Measurements from ENCODE around the gene GPC5. TPM values are rescaled to one million over a fixed set of nuclear protein-coding genes. Genes with fewer than 3 reads are reported as not detected.

Gene GPC5
- total RNA-seq, 1 experiment from 2014 or later, result 0.15 TPM

- Mint-ChIP-seq H3K27ac (no peak overlapping the region), H3K4me1 (no peaks in the 10 kb centered on the region), H3K4me3 (no peak overlapping the region), H3K27me3 (ENCODE audit: low read depth) (no peaks in the 10 kb centered on the region), H3K36me3 (ENCODE audit: insufficient read depth in 1 of 3, low read depth in 3 of 3) (no peaks in the 10 kb centered on the region), H3K9me3 (no peaks in the 10 kb centered on the region)
- no peaks in the 10 kb centered on the region for H3K9me3 ChIP-seq (ENCODE audit: control insufficient read depth, low read depth, low read length)
- H3K4me1 ChIP-seq (ENCODE audit: insufficient read depth, low read length), result no peaks in the 10 kb centered on the region
- H2AK5ac ChIP-seq (ENCODE audit: insufficient read length, low read length), result no peak overlapping the region
- H4K91ac ChIP-seq (ENCODE audit: insufficient read length, low read depth, low read length), result no peak overlapping the region
- no peak overlapping the region for H3K27ac ChIP-seq (ENCODE audit: insufficient read length, low read depth, low read length)
- no peak overlapping the region for H3K56ac ChIP-seq (ENCODE audit: insufficient read length, low read depth, low read length)
- H3K9ac ChIP-seq (ENCODE audit: extremely low read depth, insufficient read length, low read length), result no peak overlapping the region
- H2BK12ac ChIP-seq (ENCODE audit: insufficient read length, low read depth, low read length), result no peak overlapping the region
- TF ChIP-seq CTCF (conservative IDR thresholded peaks at IDR 0.05), result no peak
- H4K20me1 ChIP-seq (ENCODE audit: control insufficient read depth, insufficient read depth, insufficient read length), result no peaks in the 10 kb centered on the region
- no peaks in the 10 kb centered on the region for H3K79me2 ChIP-seq (ENCODE audit: insufficient read depth, low read length)
- H3T11ph ChIP-seq (ENCODE audit: low read length), result no peak overlapping the region
- H3K79me1 ChIP-seq (ENCODE audit: insufficient read depth, low read depth, low read length, poor library complexity, severe bottlenecking), result no peaks in the 10 kb centered on the region
- no peak overlapping the region for H2AFZ ChIP-seq (ENCODE audit: low read length)
- H2BK120ac ChIP-seq (ENCODE audit: low read depth, low read length, poor library complexity, severe bottlenecking), result no peak overlapping the region
- H4K5ac ChIP-seq (ENCODE audit: insufficient read length, low read depth, low read length), result no peak overlapping the region
- H4K8ac ChIP-seq (replicated peaks; ENCODE audit: insufficient read length, low read depth, low read length), result no peak overlapping the region
- no peak overlapping the region for H3K18ac ChIP-seq (ENCODE audit: insufficient read length, low read depth, low read length)
- no peaks in the 10 kb centered on the region for H3K23me2 ChIP-seq (ENCODE audit: insufficient read length, low read depth, low read length, poor library complexity, severe bottlenecking)
- H2BK5ac ChIP-seq (ENCODE audit: insufficient read length, low read length), result no peak overlapping the region
- no peak overlapping the region for H2BK15ac ChIP-seq (ENCODE audit: low read depth, low read length)
- H3K4ac ChIP-seq (ENCODE audit: low read depth, low read length), result no peak overlapping the region
- no peak overlapping the region for H3K23ac ChIP-seq (ENCODE audit: insufficient read length, low read depth, low read length)
- no peaks in the 10 kb centered on the region for H3K27me3 ChIP-seq (ENCODE audit: insufficient read depth, low read length)
- DNase-seq, result no peak
- no peak overlapping the region for H2BK20ac ChIP-seq (ENCODE audit: low read depth, low read length, poor library complexity, severe bottlenecking)
- no CpG with 5 or more reads among the region's 1 CpG for WGBS (ENCODE audit: extremely low coverage, insufficient read length, low lambda C conversion rate)
- H3K14ac ChIP-seq (ENCODE audit: insufficient read depth, low read length), result no peak overlapping the region
- no peak overlapping the region for H3K4me2 ChIP-seq (ENCODE audit: insufficient read depth, insufficient read length, low read length)
These were observed 780.8 kb downstream of the GPC5 start for GRCh38 chr13:92179223-92179622.

All from H9 (cell line).